B cell (primary cell): ENCODE results near the gene UBE2Q1. TPM values are rescaled to one million over a fixed set of nuclear protein-coding genes. Genes with fewer than 3 reads are reported as not detected.

Experiments used
- ATAC-seq: fragments of 200-7000 bp; cut with Tn5 transposase; one replicate; pipeline ENCODE4 v1.10.0; 2021; ENCODE audit warnings: low read depth, mild to moderate bottlenecking, moderate number of reproducible peaks, moderate library complexity
- CTCF ChIA-PET: fragments of 350-600 bp; sonication (Branson Sonifier 250); formaldehyde crosslinking; loops from one replicate; lab custom pipeline; 2021; ENCODE audit warnings: antibody characterized with exemption, inconsistent platforms; lab: Charles Lee
- POLR2A ChIA-PET: fragments of 350-600 bp; sonication (Branson Sonifier 250); formaldehyde crosslinking; loops from one replicate; lab custom pipeline; 2021; ENCODE audit warnings: antibody characterized with exemption; lab: Charles Lee
- DNase-seq: peaks from one replicate; pipeline ENCODE4 v3.0.0; 2013
- H2AFZ ChIP-seq: 2 replicates; pipeline ENCODE4 v1.6.1; 2012; ENCODE audit warnings: mild to moderate bottlenecking, low read depth, low read length; ENCODE audit not compliant: insufficient read depth, poor library complexity, severe bottlenecking
- H3K27ac ChIP-seq, 2 donors: 1 replicate in 1 of 2; 2 replicates in 1 of 2; pipeline ENCODE4 v1.5.1; 2012 to 2013; ENCODE audit warnings: low read length in 2 of 2, mild to moderate bottlenecking in 2 of 2, moderate library complexity in 1 of 2
- H3K27me3 ChIP-seq, 4 experiments: fragments of 200-600 bp in 1 of 4; sonication (generic) in 1 of 4; replicated peaks in 1 of 4; 1 replicate in 2 of 4; 2 replicates in 2 of 4; pipeline versions ENCODE4 v1.6.1 to v1.7.0; 2013 to 2016; ENCODE audit warnings: low read length in 3 of 4, mild to moderate bottlenecking in 2 of 4, mixed read lengths in 1 of 4, moderate library complexity in 1 of 4; ENCODE audit not compliant: insufficient read depth in 4 of 4, control insufficient read depth in 3 of 4; ENCODE audit errors: control extremely low read depth in 1 of 4
- H3K36me3 ChIP-seq, 2 experiments: replicated peaks in 1 of 2; 1 replicate in 1 of 2; 2 replicates in 1 of 2; pipeline versions ENCODE4 v1.6.1 to v1.7.1; 2013; ENCODE audit warnings: low read length in 1 of 2; ENCODE audit not compliant: insufficient read depth in 2 of 2, control insufficient read depth in 1 of 2; ENCODE audit errors: control extremely low read depth in 1 of 2, extremely low read depth in 1 of 2
- H3K4me1 ChIP-seq, 2 donors: fragments of 200-600 bp in 1 of 2; sonication (generic) in 1 of 2; 1 replicate in 1 of 2; 2 replicates in 1 of 2; pipeline versions ENCODE4 v1.5.1 to v1.6.1; 2013 to 2017; ENCODE audit warnings: low read length in 2 of 2; ENCODE audit not compliant: control insufficient read depth in 2 of 2, insufficient read depth in 2 of 2
- H3K4me2 ChIP-seq: replicated peaks from 2 replicates; pipeline ENCODE3; 2012; ENCODE audit warnings: mild to moderate bottlenecking, low read depth, low read length; ENCODE audit not compliant: poor library complexity, severe bottlenecking
- H3K4me3 ChIP-seq, 5 experiments: fragments of 200-600 bp in 1 of 5; sonication (generic) in 1 of 5; 1 replicate in 3 of 5; 2 replicates in 2 of 5; pipeline versions ENCODE4 v1.5.1 to v1.7.0; 2011 to 2016; ENCODE audit warnings: low read length in 4 of 5, mild to moderate bottlenecking in 4 of 5, low read depth in 2 of 5, control low read depth in 1 of 5, moderate library complexity in 1 of 5; ENCODE audit not compliant: insufficient read depth in 1 of 5; ENCODE audit errors: control extremely low read depth in 1 of 5, extremely low read depth in 1 of 5
- H3K79me2 ChIP-seq: fragments of 200-600 bp; sonication (generic); one replicate; pipeline ENCODE4 v1.6.0; 2016; ENCODE audit warnings: low read length; ENCODE audit not compliant: control insufficient read depth, insufficient read depth
- H3K9ac ChIP-seq: fragments of 200-600 bp; sonication (generic); 2 replicates; pipeline ENCODE4 v1.6.1; 2017; ENCODE audit warnings: mild to moderate bottlenecking, low read length, moderate library complexity
- H3K9me3 ChIP-seq, 3 donors: one replicate each; pipeline versions ENCODE4 v1.6.1 to v1.7.1; 2013; ENCODE audit warnings: low read length in 2 of 3; ENCODE audit not compliant: control insufficient read depth in 2 of 3, insufficient read depth in 1 of 3; ENCODE audit errors: control extremely low read depth in 1 of 3
- H4K20me1 ChIP-seq: 2 replicates; pipeline ENCODE4 v1.6.0; 2012; ENCODE audit warnings: mild to moderate bottlenecking, low read length; ENCODE audit not compliant: insufficient read depth, control insufficient read depth, poor library complexity, severe bottlenecking
- H3K27ac Mint-ChIP-seq: one replicate; pipeline ENCODE4 v1.8.0; 2021; ENCODE audit warnings: mixed read lengths
- H3K27me3 Mint-ChIP-seq: one replicate; pipeline ENCODE4 v1.8.0; 2021; ENCODE audit warnings: mixed read lengths
- H3K4me1 Mint-ChIP-seq: one replicate; pipeline ENCODE4 v1.8.0; 2021; ENCODE audit warnings: mixed read lengths
- H3K4me3 Mint-ChIP-seq: one replicate; pipeline ENCODE4 v1.8.0; 2021; ENCODE audit warnings: mixed read lengths
- H3K9me3 Mint-ChIP-seq: one replicate; pipeline ENCODE4 v1.8.0; 2022; ENCODE audit warnings: mixed read lengths; ENCODE audit not compliant: insufficient read depth
- EZH2 ChIP-seq: IDR thresholded peaks from 2 replicates; pipeline ENCODE4 v1.6.1; 2012; ENCODE audit warnings: borderline replicate concordance, low read depth, mild to moderate bottlenecking, moderate library complexity, low read length; ENCODE audit not compliant: insufficient read depth, poor library complexity, severe bottlenecking
- WGBS: methylation state at CpG from one replicate; pipeline ENCODE4 v1.1.5; 2013; ENCODE audit warnings: missing lambda C conversion rate; ENCODE audit not compliant: insufficient coverage; 5-methylcytosine and 5-hydroxymethylcytosine counted together
- intact Hi-C: fragments of 100-400 bp; cut with micrococcal nuclease; formaldehyde crosslinking; loops from one replicate; pipeline ENCODE4 v1.10.0; 2022
- polyA plus RNA-seq: library from polyadenylated mRNA; depleted of rRNA; stranded (reverse); fragments of >200 nt; gene quantifications from 2 replicates; pipeline ENCODE4 v1.2.3, GENCODE V29; 2012
- total RNA-seq, 2 donors: library from RNA; stranded (reverse); fragments of 120-200 nt in 1 of 2; gene quantifications; 1 replicate in 1 of 2; 2 replicates in 1 of 2; pipeline versions ENCODE4 v1.2.3 to v1.2.4, GENCODE V29; 2013 to 2022
- TF ChIP-seq, protein P1 (sequence below): fragments of 200-600 bp; IDR thresholded peaks from one replicate; pipeline ENCODE4 v1.8.0; 2022; ENCODE audit warnings: antibody characterized with exemption, mild to moderate bottlenecking

UBE2Q1 gene
- total and polyA plus RNA-seq, 2 donors (not counting 1 experiment from before 2014, with no cell fraction given) = 14.3 to 108 TPM

DNA sequence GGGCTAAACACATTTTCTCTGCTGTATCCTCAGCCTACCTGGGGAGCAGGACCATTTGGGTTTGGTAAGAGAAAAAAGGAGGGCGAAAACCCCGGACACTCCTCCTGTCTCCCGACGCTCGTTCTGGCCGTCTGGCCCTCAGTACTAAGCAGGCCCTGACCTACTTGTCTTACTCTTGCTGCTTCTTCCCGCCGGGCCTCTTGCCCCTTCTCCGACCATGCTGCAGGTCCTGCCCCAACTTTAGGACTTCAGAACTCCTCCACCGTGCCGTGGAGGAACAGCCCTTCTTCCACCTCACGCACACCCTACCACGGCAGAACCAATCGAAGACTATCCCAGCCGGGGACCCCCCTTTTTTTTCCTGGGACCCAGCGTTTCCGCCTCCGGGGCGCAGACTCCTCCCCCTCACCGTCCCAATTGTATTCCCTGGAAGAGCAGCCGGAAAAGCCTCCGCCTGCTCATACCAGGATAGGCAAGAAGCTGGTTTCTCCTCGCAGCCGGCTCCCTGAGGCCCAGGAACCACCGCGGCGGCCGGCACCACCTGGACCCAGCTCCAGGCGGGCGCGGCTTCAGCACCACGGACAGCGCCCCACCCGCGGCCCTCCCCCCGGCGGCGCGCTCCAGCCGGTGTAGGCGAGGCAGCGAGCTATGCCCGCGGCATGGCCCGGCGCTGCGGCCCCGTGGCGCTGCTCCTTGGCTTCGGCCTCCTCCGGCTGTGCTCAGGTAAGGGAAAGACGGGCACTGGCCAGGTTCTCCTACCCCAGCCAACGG is 9.1 kb upstream of the UBE2Q1 start, which contains the start of gene CHRNB2:
CHRNB2 (plus strand) TSS at position 393 of the 771 bp plus-strand sequence; CDS start at position 660, 267 bp downstream.
- peaks cover 51% of the 10 kb centered on the region for H3K27me3 Mint-ChIP-seq
- 4% methylated on average over 51 of the region's 53 CpGs for WGBS
- CTCF ChIA-PET = interaction anchor here (1.0 to 1.5 kb wide), 4 partner anchors 8 to 494 kb away, joined by 3 to 5 read pairs (median 4); no protein-coding TSS in a partner anchor

More for the DNA sequence above, 9.1 kb upstream of the UBE2Q1 start, which contains the start of gene CHRNB2:
- Mint-ChIP-seq H3K27ac (no peak within 1 kb of the TSS), H3K4me1 (peaks cover 5% of the 10 kb centered on the region), H3K9me3 (no peaks in the 10 kb centered on the region), H3K4me3 (peak within 1 kb of the TSS; percentile 12)
- TF ChIP-seq, protein P1, sequence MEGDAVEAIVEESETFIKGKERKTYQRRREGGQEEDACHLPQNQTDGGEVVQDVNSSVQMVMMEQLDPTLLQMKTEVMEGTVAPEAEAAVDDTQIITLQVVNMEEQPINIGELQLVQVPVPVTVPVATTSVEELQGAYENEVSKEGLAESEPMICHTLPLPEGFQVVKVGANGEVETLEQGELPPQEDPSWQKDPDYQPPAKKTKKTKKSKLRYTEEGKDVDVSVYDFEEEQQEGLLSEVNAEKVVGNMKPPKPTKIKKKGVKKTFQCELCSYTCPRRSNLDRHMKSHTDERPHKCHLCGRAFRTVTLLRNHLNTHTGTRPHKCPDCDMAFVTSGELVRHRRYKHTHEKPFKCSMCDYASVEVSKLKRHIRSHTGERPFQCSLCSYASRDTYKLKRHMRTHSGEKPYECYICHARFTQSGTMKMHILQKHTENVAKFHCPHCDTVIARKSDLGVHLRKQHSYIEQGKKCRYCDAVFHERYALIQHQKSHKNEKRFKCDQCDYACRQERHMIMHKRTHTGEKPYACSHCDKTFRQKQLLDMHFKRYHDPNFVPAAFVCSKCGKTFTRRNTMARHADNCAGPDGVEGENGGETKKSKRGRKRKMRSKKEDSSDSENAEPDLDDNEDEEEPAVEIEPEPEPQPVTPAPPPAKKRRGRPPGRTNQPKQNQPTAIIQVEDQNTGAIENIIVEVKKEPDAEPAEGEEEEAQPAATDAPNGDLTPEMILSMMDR = no peak
- no peak for TF ChIP-seq EZH2
- no peaks in the 10 kb centered on the region for H3K36me3 ChIP-seq
- no peak within 1 kb of the TSS for H3K4me3 ChIP-seq
- DNase-seq = peak; percentile 75
- intact Hi-C loops = no loop called here
- peaks cover 0 to 16% (median 0%) of the 10 kb centered on the region in 3 donors for H3K9me3 ChIP-seq
- peaks cover 8 to 10% of the 10 kb centered on the region in 2 donors for H3K4me1 ChIP-seq
- POLR2A ChIA-PET = no interaction called here
- H3K27ac ChIP-seq = no peak within 1 kb of the TSS
- H4K20me1 ChIP-seq = no peaks in the 10 kb centered on the region
- H2AFZ ChIP-seq = no peak within 1 kb of the TSS
- peak; percentile 97 for ATAC-seq
- peak within 1 kb of the TSS; percentile 58 for H3K4me2 ChIP-seq
- peak within 1 kb of the TSS; percentile 10 for H3K9ac ChIP-seq
- peaks cover 0 to 44% (median 20%) of the 10 kb centered on the region in 4 experiments for H3K27me3 ChIP-seq
- no peaks in the 10 kb centered on the region for H3K79me2 ChIP-seq
